ENCODE measurements around the gene KAZN.
A peak's percentile ranks its signal among the peaks of the same experiment; 100 is the strongest.
"Not testable (repeated sequence)": the region's sequence is repeated elsewhere in the genome, so short reads cannot be mapped to it uniquely, and the experiment has no call there.

Gene KAZN

GRCh38 chr1:15128077-15128476 lies 529.6 kb downstream of the KAZN start:
- no peak for ATAC-seq
- H3K27ac Mint-ChIP-seq, result no peak overlapping the region

DNA sequence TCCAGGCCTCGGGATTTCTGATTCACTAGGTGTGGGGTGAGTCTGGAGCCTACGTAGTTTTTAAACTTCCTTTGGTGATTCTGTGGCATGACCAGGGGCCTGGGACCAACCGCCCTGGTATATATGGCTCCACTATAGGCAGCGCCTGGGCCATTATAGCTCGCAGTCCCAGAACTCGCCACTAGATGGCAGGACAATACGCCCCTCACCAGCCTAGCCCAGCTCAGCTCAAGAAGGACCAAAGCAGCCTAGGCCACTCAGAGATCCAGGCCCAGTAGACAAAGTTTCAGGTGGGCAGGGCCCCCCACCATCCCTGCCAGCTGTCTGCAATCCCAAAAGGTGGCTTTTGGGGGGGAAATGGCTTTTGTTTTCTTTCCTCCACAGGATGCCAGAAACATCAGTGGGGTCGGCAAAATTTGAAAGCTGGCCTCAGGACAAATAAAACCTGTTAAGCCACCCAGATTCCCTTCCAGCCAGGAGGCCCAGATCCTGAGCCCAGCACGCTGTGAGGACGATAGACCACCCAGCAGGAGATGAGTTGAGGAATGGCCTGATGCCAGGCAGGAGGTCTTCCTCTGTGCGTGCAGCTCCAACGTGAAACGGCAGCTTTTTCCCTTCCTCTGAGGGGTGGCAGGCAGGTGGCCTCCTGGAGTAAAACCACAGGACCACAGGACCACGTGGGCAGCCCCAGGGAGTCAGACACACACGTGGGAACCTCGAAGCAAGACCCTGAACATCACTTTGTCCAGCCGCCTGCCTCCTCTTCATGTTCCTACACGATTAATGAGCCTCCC lies 530.2 kb downstream of the KAZN start:
- H3K36me3 Mint-ChIP-seq, result no peaks in the 10 kb centered on the region
- H3K4me1 Mint-ChIP-seq, result no peaks in the 10 kb centered on the region
- no peak overlapping the region for H3K4me3 Mint-ChIP-seq
- peaks cover 41% of the 10 kb centered on the region for H3K27me3 Mint-ChIP-seq
- ATAC-seq, result peak; percentile 83
- H3K9me3 Mint-ChIP-seq, result peaks cover 11% of the 10 kb centered on the region
- no peak overlapping the region for H3K27ac Mint-ChIP-seq

More at GRCh38 chr1:15128077-15128476, 529.6 kb downstream of the KAZN start:
- Mint-ChIP-seq H3K27me3 (peaks cover 34% of the 10 kb centered on the region), H3K4me3 (no peak overlapping the region), H3K36me3 (no peaks in the 10 kb centered on the region), H3K4me1 (no peaks in the 10 kb centered on the region), H3K9me3 (peaks cover 11% of the 10 kb centered on the region)

GRCh38 chr1:15129944-15130343 lies 531.5 kb downstream of the KAZN start:
- peaks cover 11% of the 10 kb centered on the region for H3K9me3 Mint-ChIP-seq
- peaks cover 53% of the 10 kb centered on the region for H3K27me3 Mint-ChIP-seq
- ATAC-seq, result no peak
- no peaks in the 10 kb centered on the region for H3K36me3 Mint-ChIP-seq
- H3K27ac Mint-ChIP-seq, result no peak overlapping the region
- no peaks in the 10 kb centered on the region for H3K4me1 Mint-ChIP-seq
- H3K4me3 Mint-ChIP-seq, result no peak overlapping the region

DNA sequence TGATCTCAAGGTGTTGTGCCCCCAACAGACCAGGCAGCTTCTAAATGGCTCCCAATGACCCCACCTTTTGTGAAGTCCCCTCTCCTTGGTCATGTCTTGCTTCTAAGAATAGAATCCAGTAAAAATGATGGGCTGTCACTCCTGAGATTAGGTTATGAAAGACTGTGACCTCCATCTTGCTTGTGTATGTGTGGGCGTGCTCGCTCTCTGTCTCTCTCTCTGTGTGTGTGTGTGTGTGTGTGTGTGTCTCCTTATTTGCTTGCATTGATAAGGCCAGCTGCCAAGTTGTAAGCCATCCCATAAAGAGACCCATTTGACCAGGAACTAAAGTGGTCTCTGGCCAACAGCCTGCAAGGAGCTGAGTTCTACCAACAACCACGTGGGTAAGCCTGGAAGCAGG lies 532.1 kb downstream of the KAZN start:
- Mint-ChIP-seq H3K27ac (no peak overlapping the region), H3K4me1 (no peaks in the 10 kb centered on the region), H3K27me3 (peaks cover 60% of the 10 kb centered on the region)

GRCh38 chr1:15132965-15133364 lies 534.5 kb downstream of the KAZN start:
- Mint-ChIP-seq H3K4me1 (no peaks in the 10 kb centered on the region), H3K27me3 (peaks cover 75% of the 10 kb centered on the region), H3K27ac (no peak overlapping the region), H3K4me3 (no peak overlapping the region), H3K9me3 (peaks cover 11% of the 10 kb centered on the region), H3K36me3 (no peaks in the 10 kb centered on the region)
- ATAC-seq, result no peak

More for the DNA sequence above, 532.1 kb downstream of the KAZN start:
- H3K36me3 Mint-ChIP-seq, result no peaks in the 10 kb centered on the region
- H3K4me3 Mint-ChIP-seq, result no peak overlapping the region
- peaks cover 11% of the 10 kb centered on the region for H3K9me3 Mint-ChIP-seq
- no peak for ATAC-seq

DNA sequence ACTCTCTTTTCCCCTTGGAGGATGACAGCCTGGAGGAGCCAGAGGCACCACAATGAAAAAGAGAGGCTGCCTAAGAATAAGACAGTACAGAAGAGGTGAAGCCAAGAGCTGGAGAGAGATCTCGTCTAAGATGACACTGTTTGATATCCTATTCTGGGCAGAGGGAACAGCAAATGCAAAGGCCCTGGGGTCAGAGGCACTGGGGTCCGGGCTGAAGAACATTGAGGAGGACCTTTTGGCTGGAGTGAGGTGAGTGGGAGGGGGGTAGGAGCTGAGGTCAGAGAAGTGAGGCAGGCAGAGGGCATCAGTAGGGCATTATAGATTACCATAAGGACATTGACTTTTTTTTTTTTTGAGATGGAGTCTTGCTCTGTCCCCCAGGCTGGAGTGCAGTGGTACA lies 535.8 kb downstream of the KAZN start:
- Mint-ChIP-seq H3K4me1 (no peaks in the 10 kb centered on the region), H3K9me3 (peaks cover 11% of the 10 kb centered on the region), H3K27me3 (peaks cover 75% of the 10 kb centered on the region), H3K36me3 (no peaks in the 10 kb centered on the region), H3K27ac (no peak overlapping the region), H3K4me3 (no peak overlapping the region)
- ATAC-seq, result no peak

GRCh38 chr1:15135604-15136003 lies 537.1 kb downstream of the KAZN start:
- not testable (repeated sequence) for H3K4me3 Mint-ChIP-seq, H3K9me3 Mint-ChIP-seq, H3K36me3 Mint-ChIP-seq, H3K4me1 Mint-ChIP-seq, ATAC-seq, H3K27ac Mint-ChIP-seq
- H3K27me3 Mint-ChIP-seq, result peaks cover 82% of the 10 kb centered on the region

DNA sequence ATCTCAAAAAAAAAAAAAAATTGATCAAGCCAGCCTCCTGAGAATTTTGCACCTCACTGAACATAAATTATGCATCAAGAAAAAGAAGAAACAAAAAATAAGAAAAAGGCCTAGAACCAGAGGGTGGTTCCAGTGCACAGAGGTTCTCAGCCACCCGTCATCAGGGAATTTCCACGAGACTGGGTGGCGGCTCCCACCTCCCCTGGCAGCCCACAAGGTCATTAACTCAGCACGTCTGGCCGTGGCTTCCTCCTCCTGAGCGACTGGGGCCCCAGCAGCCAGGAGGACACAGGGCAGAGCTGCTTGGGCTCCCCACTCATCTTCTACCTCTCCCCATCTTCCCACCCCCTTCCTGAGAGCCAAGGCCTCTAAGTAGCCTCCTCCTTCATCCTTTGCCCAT lies 539.3 kb downstream of the KAZN start:
- no peak overlapping the region for H3K4me3 Mint-ChIP-seq

DNA sequence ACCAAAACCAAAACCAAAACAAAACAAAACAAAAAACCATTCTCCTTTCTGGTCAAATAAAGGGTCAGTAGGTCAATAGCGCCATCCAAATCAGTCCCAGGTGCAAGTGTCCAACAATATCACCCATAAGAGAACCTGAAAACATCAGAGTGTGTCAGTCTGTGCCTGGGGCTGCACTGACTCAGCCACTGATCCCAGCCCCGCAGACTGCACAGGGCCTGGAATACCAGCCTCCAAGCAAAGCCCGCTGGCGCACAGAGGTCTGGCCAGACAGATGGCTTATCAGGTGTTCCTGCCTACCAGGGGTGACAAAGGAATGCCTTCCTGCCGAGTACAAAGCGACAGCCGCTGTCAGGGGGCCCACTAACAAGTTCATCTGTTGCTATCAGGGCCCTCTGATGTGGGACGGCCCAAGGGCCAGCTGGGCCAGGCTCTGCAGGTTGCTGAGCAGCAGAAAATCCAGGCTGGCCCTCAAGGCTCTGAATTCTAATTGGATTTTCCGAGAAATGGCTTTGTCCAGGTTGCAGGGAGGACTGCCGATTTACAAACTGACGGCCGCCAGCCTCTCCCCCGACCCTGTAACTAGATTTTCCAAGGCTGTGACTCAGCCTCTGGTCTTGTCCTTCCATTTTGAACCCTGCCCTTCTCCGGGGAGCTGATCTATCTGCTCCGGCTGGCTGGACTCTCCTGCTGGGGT lies 541.3 kb downstream of the KAZN start:
- ATAC-seq, result no peak
- no peaks in the 10 kb centered on the region for H3K4me1 Mint-ChIP-seq
- no peaks in the 10 kb centered on the region for H3K36me3 Mint-ChIP-seq
- H3K27me3 Mint-ChIP-seq, result peaks cover 78% of the 10 kb centered on the region
- no peaks in the 10 kb centered on the region for H3K9me3 Mint-ChIP-seq
- no peak overlapping the region for H3K4me3 Mint-ChIP-seq
- H3K27ac Mint-ChIP-seq, result no peak overlapping the region

More for the DNA sequence above, 539.3 kb downstream of the KAZN start:
- no peaks in the 10 kb centered on the region for H3K36me3 Mint-ChIP-seq
- H3K27ac Mint-ChIP-seq, result no peak overlapping the region
- ATAC-seq, result no peak
- no peaks in the 10 kb centered on the region for H3K4me1 Mint-ChIP-seq
- no peaks in the 10 kb centered on the region for H3K9me3 Mint-ChIP-seq
- peaks cover 91% of the 10 kb centered on the region for H3K27me3 Mint-ChIP-seq

DNA sequence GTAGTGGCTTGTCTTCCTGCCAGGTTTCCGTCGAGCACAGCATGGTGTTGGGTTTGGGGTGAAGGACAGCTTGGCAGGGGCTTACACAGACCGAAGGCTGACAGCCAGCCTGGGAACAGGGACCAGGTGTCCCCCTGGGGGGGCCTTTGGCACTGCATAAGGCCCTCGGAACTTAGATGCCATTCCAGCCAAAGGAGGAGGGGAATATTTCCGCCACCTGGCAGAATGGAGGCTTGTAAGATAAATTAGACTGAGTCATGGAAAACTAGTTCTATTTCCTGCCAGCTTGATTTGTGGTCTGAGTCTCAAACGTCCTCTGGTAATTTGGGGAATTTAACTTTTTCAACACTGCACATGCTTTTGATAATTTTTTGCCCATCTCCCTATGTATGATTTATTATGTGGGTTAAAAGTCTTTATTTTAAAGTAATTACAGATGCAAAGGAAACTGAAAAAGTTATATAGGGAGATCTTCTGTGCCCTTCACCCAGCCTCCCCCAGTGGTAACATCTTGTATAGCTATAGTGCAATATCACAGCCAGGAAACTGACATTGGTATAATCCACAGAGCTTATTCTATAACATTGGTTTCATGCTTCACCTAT lies 543.6 kb downstream of the KAZN start:
- no peak for ATAC-seq

DNA sequence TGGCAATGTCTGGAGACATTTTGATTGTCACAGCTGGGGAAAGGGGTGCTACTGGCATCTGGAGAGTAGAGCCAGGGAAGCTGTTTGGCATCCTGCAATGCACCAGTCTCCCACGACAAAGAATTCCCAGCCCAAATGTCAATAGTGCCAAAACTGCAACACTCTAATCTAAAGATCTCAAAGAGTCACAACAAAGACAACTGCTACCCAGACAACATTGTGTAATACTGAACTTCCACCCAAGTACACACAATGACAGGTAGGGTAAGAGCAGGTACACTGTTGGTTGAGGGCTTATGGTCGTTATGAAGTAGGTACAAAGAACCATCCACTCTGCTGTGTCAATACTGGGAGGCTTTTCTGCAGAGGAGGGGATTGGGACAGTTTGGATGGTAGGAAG lies 546.8 kb downstream of the KAZN start:
- no peaks in the 10 kb centered on the region for H3K4me1 Mint-ChIP-seq
- no peaks in the 10 kb centered on the region for H3K36me3 Mint-ChIP-seq
- peaks cover 64% of the 10 kb centered on the region for H3K27me3 Mint-ChIP-seq
- no peak overlapping the region for H3K27ac Mint-ChIP-seq
- no peak for ATAC-seq
- no peak overlapping the region for H3K4me3 Mint-ChIP-seq
- no peaks in the 10 kb centered on the region for H3K9me3 Mint-ChIP-seq

More for the DNA sequence above, 543.6 kb downstream of the KAZN start:
- Mint-ChIP-seq H3K27me3 (peaks cover 62% of the 10 kb centered on the region), H3K27ac (no peak overlapping the region), H3K36me3 (no peaks in the 10 kb centered on the region), H3K4me3 (no peak overlapping the region), H3K4me1 (no peaks in the 10 kb centered on the region), H3K9me3 (no peaks in the 10 kb centered on the region)

GRCh38 chr1:15146142-15146680 lies 547.7 kb downstream of the KAZN start:
- Mint-ChIP-seq H3K9me3 (peaks cover 4% of the 10 kb centered on the region), H3K4me3 (no peak overlapping the region), H3K27ac (no peak overlapping the region), H3K36me3 (no peaks in the 10 kb centered on the region), H3K27me3 (peaks cover 64% of the 10 kb centered on the region), H3K4me1 (no peaks in the 10 kb centered on the region)
- ATAC-seq, result no peak

- Mint-ChIP-seq H3K4me3 (no peak overlapping the region), H3K9me3 (peaks cover 4% of the 10 kb centered on the region), H3K36me3 (no peaks in the 10 kb centered on the region), H3K27me3 (peaks cover 61% of the 10 kb centered on the region), H3K4me1 (no peaks in the 10 kb centered on the region), H3K27ac (no peak overlapping the region)
- ATAC-seq, result no peak
Observed at GRCh38 chr1:15146971-15147376, 548.5 kb downstream of the KAZN start.

- H3K27ac Mint-ChIP-seq, result no peak overlapping the region
- no peak for ATAC-seq
- H3K36me3 Mint-ChIP-seq, result no peaks in the 10 kb centered on the region
- H3K4me3 Mint-ChIP-seq, result no peak overlapping the region
- H3K4me1 Mint-ChIP-seq, result no peaks in the 10 kb centered on the region
- peaks cover 62% of the 10 kb centered on the region for H3K27me3 Mint-ChIP-seq
- peaks cover 4% of the 10 kb centered on the region for H3K9me3 Mint-ChIP-seq
Observed at GRCh38 chr1:15148004-15148403, 549.5 kb downstream of the KAZN start.

DNA sequence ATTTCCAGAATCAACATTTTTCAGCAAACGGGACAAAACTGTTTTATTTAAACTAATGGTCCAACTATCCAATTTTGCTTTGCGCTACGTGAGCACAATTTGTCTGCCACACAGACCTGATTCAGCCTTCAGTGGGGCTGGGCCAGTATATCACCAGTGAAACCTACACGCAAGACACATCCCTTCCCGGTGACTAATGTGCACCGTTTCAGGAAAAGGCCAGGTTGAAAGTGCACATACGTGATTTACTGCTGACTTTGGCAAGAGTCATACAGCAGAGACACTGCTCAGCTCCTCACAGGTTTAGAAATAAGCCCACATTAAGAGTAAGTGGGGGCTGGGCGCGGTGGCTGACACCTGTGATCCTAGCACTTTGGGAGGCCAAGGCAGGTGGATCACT lies 550.0 kb downstream of the KAZN start:
- ATAC-seq, result no peak
- Mint-ChIP-seq H3K4me3 (no peak overlapping the region), H3K4me1 (no peaks in the 10 kb centered on the region), H3K9me3 (peaks cover 4% of the 10 kb centered on the region), H3K27me3 (peaks cover 62% of the 10 kb centered on the region), H3K36me3 (no peaks in the 10 kb centered on the region), H3K27ac (no peak overlapping the region)

Data from stimulated activated memory B cell treated with anti-CD40 and anti-IgM and Interleukin-4, amounts not matched to agents 10 μg/mL and 1 μg/mL and 100 μg/mL, for 72 hours (primary cell).